HG03103 (cell line): ENCODE results near the gene IL5RA.

Source experiments
- ATAC-seq: cut with Tn5 transposase; IDR thresholded peaks from one replicate; pipeline ENCODE4 v1.9.1; 2021; ENCODE audit warnings: low read depth; ENCODE audit not compliant: unreplicated experiment

IL5RA gene

GRCh38 chr3:3109407-3110298, 521 bp downstream of the IL5RA start:
- ATAC-seq, result peak; percentile 60

- ATAC-seq, result no peak
Observed at GRCh38 chr3:3107858-3108257, 2.3 kb downstream of the IL5RA start.

- ATAC-seq, result no peak
Observed at GRCh38 chr3:3107181-3107580, 3.0 kb downstream of the IL5RA start.

GRCh38 chr3:3105815-3106214, 4.4 kb downstream of the IL5RA start:
- no peak for ATAC-seq

- no peak for ATAC-seq
Observed at GRCh38 chr3:3105246-3105645, 4.9 kb downstream of the IL5RA start.

- ATAC-seq, result no peak
Observed at GRCh38 chr3:3102751-3103150, 7.4 kb downstream of the IL5RA start.

GRCh38 chr3:3101660-3102458, 8.3 kb downstream of the IL5RA start:
- ATAC-seq, result peak; percentile 66

GRCh38 chr3:3097958-3098357, 12.2 kb downstream of the IL5RA start:
- ATAC-seq, result no peak

- peak; percentile 98 for ATAC-seq
Observed at GRCh38 chr3:3089017-3089416, 21.2 kb downstream of the IL5RA start.

- ATAC-seq, result no peak
Observed at GRCh38 chr3:3087716-3088465, 22.3 kb downstream of the IL5RA start.

- ATAC-seq, result no peak
Observed at GRCh38 chr3:3087279-3087678, 22.9 kb downstream of the IL5RA start.

- no peak for ATAC-seq
Observed at GRCh38 chr3:3086239-3086638, 23.9 kb downstream of the IL5RA start.

- no peak for ATAC-seq
Observed at GRCh38 chr3:3085782-3086181, 24.4 kb downstream of the IL5RA start.

GRCh38 chr3:3084890-3085289, 25.3 kb downstream of the IL5RA start:
- no peak for ATAC-seq

- ATAC-seq, result peak; percentile 58
Observed at GRCh38 chr3:3082234-3082924, 27.8 kb downstream of the IL5RA start.

GRCh38 chr3:3081381-3082233, 28.6 kb downstream of the IL5RA start:
- ATAC-seq, result peak; percentile 26

- ATAC-seq, result no peak
Observed at GRCh38 chr3:3080309-3080708, 29.9 kb downstream of the IL5RA start.

GRCh38 chr3:3074551-3075257, 35.5 kb downstream of the IL5RA start:
- peak; percentile 78 for ATAC-seq

- no peak for ATAC-seq
Observed at GRCh38 chr3:3071136-3071535, 39.0 kb downstream of the IL5RA start.
